ENCODE measurements around the gene HMGCR.

DNA sequence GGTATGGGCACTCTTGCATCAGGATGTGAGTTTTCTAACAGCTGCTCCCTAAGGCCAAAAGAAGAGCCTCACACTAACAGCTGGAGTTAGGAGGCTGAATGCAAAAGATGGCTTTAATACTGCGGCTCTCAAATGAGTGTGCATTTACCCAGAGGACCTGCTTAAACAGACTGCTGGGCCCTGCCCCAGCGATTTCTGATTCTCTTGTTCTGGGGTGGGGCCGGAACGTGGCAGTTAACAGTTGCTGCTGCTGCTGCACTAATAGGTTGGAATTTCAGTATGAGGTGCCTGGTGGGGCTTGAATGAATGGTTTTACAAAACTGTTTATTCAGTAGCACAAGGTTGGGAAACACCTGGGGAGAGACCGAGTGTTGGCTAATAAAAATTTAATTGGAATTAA lies 26.1 kb downstream of the HMGCR start:
- TF ChIP-seq POLR2A (IDR thresholded peaks at IDR 0.05; ENCODE audit: borderline replicate concordance, extremely low read depth, insufficient read depth, insufficient read length) (no peak), RAD21 (IDR thresholded peaks at IDR 0.05; ENCODE audit: low read depth) (no peak), FOSL1 (IDR thresholded peaks at IDR 0.05; ENCODE audit: low read depth) (no peak), MAX (IDR thresholded peaks at IDR 0.05) (no peak), REST (IDR thresholded peaks at IDR 0.05; ENCODE audit: low read depth) (no peak), SIN3A (IDR thresholded peaks at IDR 0.05; ENCODE audit: low read depth) (no peak), ZFX (IDR thresholded peaks at IDR 0.05) (no peak), EZH2 (IDR thresholded peaks at IDR 0.05) (no peak), EGR1 (IDR thresholded peaks at IDR 0.05; ENCODE audit: low read depth) (no peak), SP1 (IDR thresholded peaks at IDR 0.05; ENCODE audit: low read depth) (no peak)
- TF ChIP-seq, protein P1, sequence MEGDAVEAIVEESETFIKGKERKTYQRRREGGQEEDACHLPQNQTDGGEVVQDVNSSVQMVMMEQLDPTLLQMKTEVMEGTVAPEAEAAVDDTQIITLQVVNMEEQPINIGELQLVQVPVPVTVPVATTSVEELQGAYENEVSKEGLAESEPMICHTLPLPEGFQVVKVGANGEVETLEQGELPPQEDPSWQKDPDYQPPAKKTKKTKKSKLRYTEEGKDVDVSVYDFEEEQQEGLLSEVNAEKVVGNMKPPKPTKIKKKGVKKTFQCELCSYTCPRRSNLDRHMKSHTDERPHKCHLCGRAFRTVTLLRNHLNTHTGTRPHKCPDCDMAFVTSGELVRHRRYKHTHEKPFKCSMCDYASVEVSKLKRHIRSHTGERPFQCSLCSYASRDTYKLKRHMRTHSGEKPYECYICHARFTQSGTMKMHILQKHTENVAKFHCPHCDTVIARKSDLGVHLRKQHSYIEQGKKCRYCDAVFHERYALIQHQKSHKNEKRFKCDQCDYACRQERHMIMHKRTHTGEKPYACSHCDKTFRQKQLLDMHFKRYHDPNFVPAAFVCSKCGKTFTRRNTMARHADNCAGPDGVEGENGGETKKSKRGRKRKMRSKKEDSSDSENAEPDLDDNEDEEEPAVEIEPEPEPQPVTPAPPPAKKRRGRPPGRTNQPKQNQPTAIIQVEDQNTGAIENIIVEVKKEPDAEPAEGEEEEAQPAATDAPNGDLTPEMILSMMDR (IDR thresholded peaks at IDR 0.05 in 2 of 3, conservative IDR thresholded peaks at IDR 0.05 in 1 of 3; ENCODE audit: borderline replicate concordance in 1 of 3, insufficient read depth in 1 of 3, low read depth in 2 of 3, low read length in 2 of 3): no peak
